Endothelial cell of umbilical vein (primary cell): ENCODE results near the gene SLC35A2. TPM values are rescaled to one million over a fixed set of nuclear protein-coding genes. Genes with fewer than 3 reads are reported as not detected.

ENCODE experiments used
- BruUV-seq: library from RNA; stranded (reverse); fragments of 400-500 nt; replicated peaks from 2 replicates; lab custom pipeline; 2021; lab: Mats Ljungman, UMichigan
- CTCF ChIA-PET: fragments of 300-600, 350-600 bp; sonication (Branson Sonifier 250); formaldehyde crosslinking; loops from one replicate; lab custom pipeline; 2021; ENCODE audit warnings: antibody characterized with exemption, inconsistent platforms; lab: Charles Lee
- POLR2A ChIA-PET: fragments of 300-600, 350-600 bp; sonication (Branson Sonifier 250); formaldehyde crosslinking; loops from one replicate; lab custom pipeline; 2021; ENCODE audit warnings: antibody characterized with exemption, inconsistent platforms; lab: Charles Lee
- DNase-seq: peaks from one replicate; pipeline ENCODE4 v3.0.0-alpha.2; 2011; ENCODE audit warnings: low read depth, low spot score
- FAIRE-seq: peaks from 2 replicates; lab custom pipeline; 2011; peaks lifted over from hg19 to GRCh38; lab: Jason Lieb, UNC
- H2AFZ ChIP-seq: 2 replicates; pipeline ENCODE4 v1.6.0; 2012; ENCODE audit warnings: low read depth, low read length, control low read depth, inconsistent platforms
- H3K27ac ChIP-seq: 2 replicates; pipeline ENCODE4 v1.5.1; 2011; ENCODE audit warnings: low read depth, mild to moderate bottlenecking, control low read depth, low read length, moderate library complexity; ENCODE audit not compliant: insufficient read depth
- H3K27me3 ChIP-seq, 2 experiments: 2 replicates each; pipeline versions ENCODE4 v1.6.0 to v1.6.1; 2011; ENCODE audit warnings: low read length in 2 of 2, mixed read lengths in 1 of 2; ENCODE audit not compliant: control insufficient read depth in 2 of 2, insufficient read depth in 2 of 2
- H3K36me3 ChIP-seq, 2 experiments: 2 replicates in 1 of 2; 3 replicates in 1 of 2; pipeline ENCODE4 v1.5.1; 2011; ENCODE audit warnings: low read length in 2 of 2, mild to moderate bottlenecking in 1 of 2, moderate library complexity in 1 of 2; ENCODE audit not compliant: control insufficient read depth in 2 of 2, insufficient read depth in 2 of 2; ENCODE audit errors: extremely low read depth in 1 of 2
- H3K4me1 ChIP-seq: 3 replicates; pipeline ENCODE4 v1.5.1; 2011; ENCODE audit warnings: mild to moderate bottlenecking, low read length; ENCODE audit not compliant: control insufficient read depth, insufficient read depth; ENCODE audit errors: extremely low read depth
- H3K4me2 ChIP-seq: 2 replicates; pipeline ENCODE4 v1.6.1; 2011; ENCODE audit warnings: low read length, control low read depth, mixed read lengths; ENCODE audit not compliant: insufficient read depth
- H3K4me3 ChIP-seq, 3 experiments: fragments of 200-600 bp in 1 of 3; sonication (generic), shearing (Covaris generic) in 1 of 3; replicated peaks in 1 of 3; 2 replicates each; pipeline ENCODE4 v1.5.1; 2011 to 2016; ENCODE audit warnings: control low read depth in 3 of 3, low read length in 3 of 3, mild to moderate bottlenecking in 2 of 3, inconsistent platforms in 1 of 3, low read depth in 1 of 3, moderate library complexity in 1 of 3; ENCODE audit not compliant: insufficient read depth in 1 of 3
- H3K79me2 ChIP-seq: 2 replicates; pipeline ENCODE4 v1.6.0; 2012; ENCODE audit warnings: low read length, inconsistent platforms; ENCODE audit not compliant: control insufficient read depth, insufficient read depth
- H3K9ac ChIP-seq: replicated peaks from 2 replicates; pipeline ENCODE3; 2011; ENCODE audit warnings: low read length, control low read depth; ENCODE audit not compliant: insufficient read depth; ENCODE audit errors: extremely low read depth
- H3K9me1 ChIP-seq: replicated peaks from 3 replicates; pipeline ENCODE4 v1.6.0; 2011; ENCODE audit warnings: mild to moderate bottlenecking, low read length; ENCODE audit not compliant: control insufficient read depth, insufficient read depth; ENCODE audit errors: extremely low read depth
- H3K9me3 ChIP-seq: replicated peaks from 2 replicates; pipeline ENCODE4 v1.5.1; 2012; ENCODE audit warnings: low read length, inconsistent platforms; ENCODE audit not compliant: control insufficient read depth, insufficient read depth
- H4K20me1 ChIP-seq: replicated peaks from 2 replicates; pipeline ENCODE3; 2011; ENCODE audit warnings: mild to moderate bottlenecking, low read length; ENCODE audit not compliant: control insufficient read depth, insufficient read depth; ENCODE audit errors: extremely low read depth
- EZH2 ChIP-seq: IDR thresholded peaks from 2 replicates; pipeline ENCODE4 v1.6.1; 2012; ENCODE audit warnings: borderline replicate concordance, low read depth, mild to moderate bottlenecking, moderate library complexity, low read length, inconsistent platforms; ENCODE audit not compliant: severe bottlenecking
- FOS ChIP-seq: IDR thresholded peaks from 2 replicates; pipeline ENCODE4 v1.6.1; 2011; ENCODE audit warnings: mild to moderate bottlenecking, low read length, moderate library complexity, borderline replicate concordance; ENCODE audit not compliant: insufficient read depth
- GATA2 ChIP-seq: IDR thresholded peaks from 2 replicates; pipeline ENCODE4 v1.7.0; 2011; ENCODE audit warnings: low read depth, mild to moderate bottlenecking, moderate library complexity, mixed read lengths, low read length; ENCODE audit not compliant: insufficient read length, insufficient read depth
- JUN ChIP-seq: IDR thresholded peaks from 2 replicates; pipeline ENCODE4 v1.6.1; 2011; ENCODE audit warnings: borderline replicate concordance, low read depth; ENCODE audit not compliant: insufficient read length, insufficient read depth
- MYC ChIP-seq: IDR thresholded peaks from one replicate; pipeline ENCODE4 v1.6.1; 2011; ENCODE audit warnings: mild to moderate bottlenecking, low read depth, low read length
- POLR2A ChIP-seq: IDR thresholded peaks from 2 replicates; pipeline ENCODE4 v1.6.1; 2012; ENCODE audit warnings: low read depth, mild to moderate bottlenecking, control low read depth, low read length
- POLR2AphosphoS5 ChIP-seq: IDR thresholded peaks from 2 replicates; pipeline ENCODE4 v1.6.1; 2012; ENCODE audit warnings: low read depth, mild to moderate bottlenecking, control low read depth, low read length, moderate library complexity; ENCODE audit not compliant: insufficient read depth
- dilution Hi-C: fragments of 300-500 bp; cut with MboI; formaldehyde crosslinking; loops from one replicate; pipeline ENCODE4 v1.15.0; 2019; ENCODE audit warnings: low sequenced_read_pairs; ENCODE audit not compliant: extremely low pct_ligation_motif_present
- intact Hi-C: fragments of 100-400 bp; cut with micrococcal nuclease; formaldehyde crosslinking; loops from one replicate; pipeline ENCODE4 v1.10.0; 2022
- polyA plus RNA-seq, 4 experiments: library from polyadenylated mRNA; depleted of rRNA in 3 of 4; stranded (reverse) in 3 of 4; unstranded in 1 of 4; fragments of >200 nt; gene quantifications; 2 replicates each; pipeline versions ENCODE4 v1.2.1 to v1.2.3, GENCODE V29; 2011 to 2012; ENCODE audit warnings: missing spikeins in 1 of 4
- total RNA-seq: library from RNA; stranded (reverse); gene quantifications from 2 replicates; pipeline ENCODE4 v1.2.3, GENCODE V29; 2021
- TF ChIP-seq, protein P1 (sequence below), 2 donors: IDR thresholded peaks; 1 replicate in 1 of 2; 2 replicates in 1 of 2; pipeline ENCODE4 v1.5.1; 2011; ENCODE audit warnings: low read length in 2 of 2, mild to moderate bottlenecking in 2 of 2, moderate library complexity in 2 of 2, control low read depth in 1 of 2, inconsistent platforms in 1 of 2, low read depth in 1 of 2; ENCODE audit not compliant: insufficient read depth in 1 of 2; ENCODE audit errors: extremely low read depth in 1 of 2
- TF ChIP-seq, protein P2 (sequence below): IDR thresholded peaks from 2 replicates; pipeline ENCODE4 v1.6.1; 2011; ENCODE audit not compliant: insufficient read depth, insufficient read length

The SLC35A2 gene
- total and polyA plus RNA-seq, 2 donors (not counting 3 experiments of a cell fraction or from before 2014, with no cell fraction given), result 31.4 to 64.5 TPM

DNA sequence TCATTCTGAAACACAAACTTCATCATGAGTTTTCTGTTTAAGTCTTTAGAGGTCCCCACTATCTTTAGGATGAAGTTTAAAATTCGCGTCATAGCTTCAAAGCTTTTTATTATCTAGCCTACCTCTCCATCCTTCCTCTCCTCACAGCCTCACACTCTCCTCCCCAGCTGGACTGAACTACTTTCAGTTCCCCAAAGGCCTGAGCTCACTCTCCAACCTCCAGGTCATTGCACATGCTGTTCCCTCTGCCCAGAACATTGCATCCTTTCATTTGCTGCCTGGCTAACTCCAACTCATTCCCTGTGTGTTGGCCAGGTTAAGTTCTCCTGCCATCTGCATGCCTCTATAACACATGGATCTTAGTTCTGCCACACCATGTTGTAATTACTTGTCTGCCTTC, 48.8 kb upstream of the SLC35A2 start:
- no peak for FAIRE-seq

More for the DNA sequence above, 48.8 kb upstream of the SLC35A2 start:
- Histone ChIP-seq H3K9me3 (no peaks in the 10 kb centered on the region), H3K4me2 (no peak overlapping the region), H2AFZ (no peak overlapping the region), H3K9me1 (no peaks in the 10 kb centered on the region), H3K4me3 (no peak overlapping the region), H4K20me1 (no peaks in the 10 kb centered on the region), H3K36me3 (no peaks in the 10 kb centered on the region), H3K27me3 (no peaks in the 10 kb centered on the region), H3K9ac (no peak overlapping the region), H3K79me2 (peaks cover 17% of the 10 kb centered on the region), H3K27ac (no peak overlapping the region), H3K4me1 (peaks cover 16% of the 10 kb centered on the region)
- ChIA-PET POLR2A (no interaction called here), CTCF (no interaction called here)
- dilution Hi-C loops (no loop called here), intact Hi-C loops (no loop called here)
- TF ChIP-seq MYC, result no peak
- no peak for TF ChIP-seq FOS
- no peak for TF ChIP-seq POLR2AphosphoS5
- no peak for TF ChIP-seq GATA2
- no peak for TF ChIP-seq JUN
- TF ChIP-seq POLR2A, result no peak
- TF ChIP-seq, protein P1, sequence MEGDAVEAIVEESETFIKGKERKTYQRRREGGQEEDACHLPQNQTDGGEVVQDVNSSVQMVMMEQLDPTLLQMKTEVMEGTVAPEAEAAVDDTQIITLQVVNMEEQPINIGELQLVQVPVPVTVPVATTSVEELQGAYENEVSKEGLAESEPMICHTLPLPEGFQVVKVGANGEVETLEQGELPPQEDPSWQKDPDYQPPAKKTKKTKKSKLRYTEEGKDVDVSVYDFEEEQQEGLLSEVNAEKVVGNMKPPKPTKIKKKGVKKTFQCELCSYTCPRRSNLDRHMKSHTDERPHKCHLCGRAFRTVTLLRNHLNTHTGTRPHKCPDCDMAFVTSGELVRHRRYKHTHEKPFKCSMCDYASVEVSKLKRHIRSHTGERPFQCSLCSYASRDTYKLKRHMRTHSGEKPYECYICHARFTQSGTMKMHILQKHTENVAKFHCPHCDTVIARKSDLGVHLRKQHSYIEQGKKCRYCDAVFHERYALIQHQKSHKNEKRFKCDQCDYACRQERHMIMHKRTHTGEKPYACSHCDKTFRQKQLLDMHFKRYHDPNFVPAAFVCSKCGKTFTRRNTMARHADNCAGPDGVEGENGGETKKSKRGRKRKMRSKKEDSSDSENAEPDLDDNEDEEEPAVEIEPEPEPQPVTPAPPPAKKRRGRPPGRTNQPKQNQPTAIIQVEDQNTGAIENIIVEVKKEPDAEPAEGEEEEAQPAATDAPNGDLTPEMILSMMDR (IDR thresholded peaks at IDR 0.05; ENCODE audit: extremely low read depth in 1 of 2, insufficient read depth in 1 of 2, low read depth in 1 of 2, low read length in 2 of 2), result no peak
- no peak for TF ChIP-seq EZH2
- TF ChIP-seq, protein P2, sequence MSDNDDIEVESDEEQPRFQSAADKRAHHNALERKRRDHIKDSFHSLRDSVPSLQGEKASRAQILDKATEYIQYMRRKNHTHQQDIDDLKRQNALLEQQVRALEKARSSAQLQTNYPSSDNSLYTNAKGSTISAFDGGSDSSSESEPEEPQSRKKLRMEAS, result no peak
- no TSS peak for BruUV-seq
- no peak for DNase-seq
